GM21717 (cell line): Measurements from ENCODE around the gene ZNF548.
"Not testable (repeated sequence)": the region's sequence is repeated elsewhere in the genome, so short reads cannot be mapped to it uniquely, and the experiment has no call there.

Experiments used
- ATAC-seq: cut with Tn5 transposase; IDR thresholded peaks from one replicate; pipeline ENCODE4 v1.9.1; 2021; ENCODE audit warnings: mild to moderate bottlenecking, moderate library complexity; ENCODE audit not compliant: unreplicated experiment

The ZNF548 gene

GRCh38 chr19:57389730-57390598 is at the start of gene ZNF548:
Gene ZNF548, plus strand, starts transcription at chr19:57389854. Its CDS starts 246 bp downstream, at chr19:57390100.
- ATAC-seq, result peak; percentile 92

GRCh38 chr19:57342582-57342981 is 47.1 kb upstream of the ZNF548 start:
- ATAC-seq, result no peak

GRCh38 chr19:57348136-57348535 is 41.5 kb upstream of the ZNF548 start:
- ATAC-seq, result no peak

GRCh38 chr19:57350877-57351805 is 38.5 kb upstream of the ZNF548 start, which contains the start of gene ZNF304:
Gene ZNF304, plus strand, starts transcription at chr19:57351271. Its CDS starts 394 bp downstream, at chr19:57351665.
- ATAC-seq, result peak; percentile 85

GRCh38 chr19:57351867-57352266 is 37.8 kb upstream of the ZNF548 start:
- ATAC-seq, result no peak

GRCh38 chr19:57355916-57356315 is 33.7 kb upstream of the ZNF548 start:
- no peak for ATAC-seq

GRCh38 chr19:57357406-57357805 is 32.2 kb upstream of the ZNF548 start:
- no peak for ATAC-seq

GRCh38 chr19:57359300-57359699 is 30.4 kb upstream of the ZNF548 start:
- no peak for ATAC-seq

GRCh38 chr19:57362419-57362818 is 27.2 kb upstream of the ZNF548 start:
- ATAC-seq, result no peak

GRCh38 chr19:57362997-57363687 is 26.5 kb upstream of the ZNF548 start, which contains the start of the genes TRAPPC2B and ZNF547:
Gene TRAPPC2B, plus strand, starts transcription at chr19:57363551. Its CDS starts 1,283 bp downstream, at chr19:57364834.
Gene ZNF547, plus strand, starts transcription at chr19:57363551. Its CDS starts 5,005 bp downstream, at chr19:57368556.
- ATAC-seq, result peak; percentile 89

- ATAC-seq, result peak; percentile 16
Measured at GRCh38 chr19:57363688-57364181, 25.9 kb upstream of the ZNF548 start.

GRCh38 chr19:57366776-57367175 is 22.9 kb upstream of the ZNF548 start:
- no peak for ATAC-seq

GRCh38 chr19:57374179-57374578 is 15.5 kb upstream of the ZNF548 start:
- no peak for ATAC-seq

GRCh38 chr19:57374647-57375046 is 15.0 kb upstream of the ZNF548 start:
- not testable (repeated sequence) for ATAC-seq

GRCh38 chr19:57376151-57376550 is 13.5 kb upstream of the ZNF548 start:
- ATAC-seq, result no peak

- no peak for ATAC-seq
Measured at GRCh38 chr19:57377498-57378146, 12.0 kb upstream of the ZNF548 start.

- no peak for ATAC-seq
Measured at GRCh38 chr19:57380923-57381322, 8.7 kb upstream of the ZNF548 start.

GRCh38 chr19:57382806-57383488 is 6.7 kb upstream of the ZNF548 start:
- ATAC-seq, result no peak

- no peak for ATAC-seq
Measured at GRCh38 chr19:57389194-57389729, 392 bp upstream of the ZNF548 start.
